ENCODE measurements around the gene GRHL1. TPM values are rescaled to one million over a fixed set of nuclear protein-coding genes. Genes with fewer than 3 reads are reported as not detected.

The GRHL1 gene
- total RNA-seq, 8 experiments from 2014 or later, result 0.36 to 4.8 (median 2.9) TPM

GRCh38 chr2:10033251-10034006, 81.9 kb downstream of the GRHL1 start:
- ATAC-seq (replicated peaks in 6 of 8), result no peak
- 73 to 100% (median 88%) methylated on average over 1 to 6 of the region's 14 CpGs; no CpG with 5 or more reads in 4 of the 10 experiments for WGBS, 10 experiments
- Histone ChIP-seq H3K4me1 (replicated peaks in 1 of 2) (peaks cover 25 to 28% of the 10 kb centered on the region in 2 donors), H3K27ac (no peak overlapping the region), H3K4me3 (no peak overlapping the region)
- in situ Hi-C loops (cut with MboI; ENCODE audit: low pct_unique_long_range_greater_than_20kb in 2 of 9, low sequenced_read_pairs in 9 of 9, unreplicated experiment in 9 of 9), result loop anchor here in 3 of 9 experiments (25.0 kb wide), 1 partner anchor 221 kb away; no protein-coding TSS in a partner anchor

GRCh38 chr2:10034333-10035052, 83.0 kb downstream of the GRHL1 start:
- Histone ChIP-seq H3K4me1 (replicated peaks in 1 of 2) (peaks cover 14 to 17% of the 10 kb centered on the region in 2 donors), H3K4me3 (no peak overlapping the region), H3K27ac (no peak overlapping the region)
- ATAC-seq (replicated peaks in 6 of 8), result no peak
- in situ Hi-C loops (cut with MboI; ENCODE audit: low pct_unique_long_range_greater_than_20kb in 2 of 9, low sequenced_read_pairs in 9 of 9, unreplicated experiment in 9 of 9), result loop anchor here in 3 of 9 experiments (25.0 kb wide), 1 partner anchor 222 kb away; no protein-coding TSS in a partner anchor
- WGBS, 10 experiments, result 28 to 92% (median 74%) methylated on average over 1 to 11 of the region's 12 CpGs

GRCh38 chr2:10035053-10035422, 83.5 kb downstream of the GRHL1 start:
- Histone ChIP-seq H3K4me1 (replicated peaks in 1 of 2) (peaks cover 9 to 12% of the 10 kb centered on the region in 2 donors), H3K4me3 (no peak overlapping the region), H3K27ac (no peak overlapping the region)
- in situ Hi-C loops (cut with MboI; ENCODE audit: low pct_unique_long_range_greater_than_20kb in 2 of 9, low sequenced_read_pairs in 9 of 9, unreplicated experiment in 9 of 9), result loop anchor here in 3 of 9 experiments (25.0 kb wide), 1 partner anchor 223 kb away; no protein-coding TSS in a partner anchor
- 40 to 100% (median 75%) methylated on average over 1 to 3 of the region's 3 CpGs; no CpG with 5 or more reads in 4 of the 10 experiments for WGBS, 10 experiments
- no peak for ATAC-seq (replicated peaks in 6 of 8)

- H3K27ac ChIP-seq, result no peak overlapping the region
- in situ Hi-C loops (cut with MboI; ENCODE audit: low pct_unique_long_range_greater_than_20kb in 2 of 9, low sequenced_read_pairs in 9 of 9, unreplicated experiment in 9 of 9), result loop anchor here in 3 of 9 experiments (25.0 kb wide), 1 partner anchor 223 kb away; no protein-coding TSS in a partner anchor
- peaks cover 4 to 6% of the 10 kb centered on the region in 2 donors for H3K4me1 ChIP-seq (replicated peaks in 1 of 2)
- WGBS, 10 experiments, result 17 to 78% (median 46%) methylated on average over 2 to 5 of the region's 5 CpGs; no CpG with 5 or more reads in 6 of the 10 experiments
- ATAC-seq (replicated peaks in 6 of 8), result no peak
- H3K4me3 ChIP-seq, result no peak overlapping the region
Observed at GRCh38 chr2:10035633-10036032, 84.1 kb downstream of the GRHL1 start.

GRCh38 chr2:10036095-10036884, 84.8 kb downstream of the GRHL1 start:
- Histone ChIP-seq H3K4me1 (replicated peaks in 1 of 2) (no peaks in the 10 kb centered on the region), H3K4me3 (no peak overlapping the region), H3K27ac (no peak overlapping the region)
- 11 to 68% (median 57%) methylated on average over 2 to 8 of the region's 14 CpGs; no CpG with 5 or more reads in 4 of the 10 experiments for WGBS, 10 experiments
- ATAC-seq (replicated peaks in 6 of 8), result peak; percentile 31 to 86 (median 60)
- in situ Hi-C loops (cut with MboI; ENCODE audit: low pct_unique_long_range_greater_than_20kb in 2 of 9, low sequenced_read_pairs in 9 of 9, unreplicated experiment in 9 of 9), result loop anchor here in 3 of 9 experiments (25.0 kb wide), 1 partner anchor 224 kb away; no protein-coding TSS in a partner anchor

- Histone ChIP-seq H3K27ac (no peak overlapping the region), H3K4me3 (no peak overlapping the region), H3K4me1 (replicated peaks in 1 of 2) (peaks cover 6 to 12% of the 10 kb centered on the region in 2 donors)
- 76 to 100% (median 100%) methylated on average over 1 to 9 of the region's 10 CpGs; no CpG with 5 or more reads in 2 of the 10 experiments for WGBS, 10 experiments
- no peak for ATAC-seq (replicated peaks in 6 of 8)
- in situ Hi-C loops (cut with MboI; ENCODE audit: low pct_unique_long_range_greater_than_20kb in 2 of 9, low sequenced_read_pairs in 9 of 9, unreplicated experiment in 9 of 9), result loop anchor here in 3 of 9 experiments (25.0 kb wide), 1 partner anchor 226 kb away; no protein-coding TSS in a partner anchor
Observed at GRCh38 chr2:10038123-10038522, 86.6 kb downstream of the GRHL1 start.

GRCh38 chr2:10038716-10039115, 87.2 kb downstream of the GRHL1 start:
- no peak overlapping the region for H3K4me3 ChIP-seq
- H3K4me1 ChIP-seq (replicated peaks in 1 of 2), result peaks cover 6 to 12% of the 10 kb centered on the region in 2 donors
- ATAC-seq (replicated peaks in 6 of 8), result no peak
- in situ Hi-C loops (cut with MboI; ENCODE audit: low pct_unique_long_range_greater_than_20kb in 2 of 9, low sequenced_read_pairs in 9 of 9, unreplicated experiment in 9 of 9), result loop anchor here in 3 of 9 experiments (25.0 kb wide), 1 partner anchor 226 kb away; no protein-coding TSS in a partner anchor
- no peak overlapping the region for H3K27ac ChIP-seq

GRCh38 chr2:10039658-10040410, 88.3 kb downstream of the GRHL1 start:
- no peak for ATAC-seq (replicated peaks in 6 of 8)
- no peak overlapping the region for H3K4me3 ChIP-seq
- 30 to 95% (median 83%) methylated on average over 2 to 11 of the region's 16 CpGs; no CpG with 5 or more reads in 1 of the 10 experiments for WGBS, 10 experiments
- no peak overlapping the region for H3K27ac ChIP-seq
- in situ Hi-C loops (cut with MboI; ENCODE audit: low pct_unique_long_range_greater_than_20kb in 2 of 9, low sequenced_read_pairs in 9 of 9, unreplicated experiment in 9 of 9), result loop anchor here in 3 of 9 experiments (25.0 kb wide), 1 partner anchor 228 kb away; no protein-coding TSS in a partner anchor
- H3K4me1 ChIP-seq (replicated peaks in 1 of 2), result peaks cover 6 to 16% of the 10 kb centered on the region in 2 donors

GRCh38 chr2:10041711-10042110, 90.2 kb downstream of the GRHL1 start:
- peak overlapping the region in 1 of 5 donors; percentile 88 for H3K4me3 ChIP-seq
- ATAC-seq (replicated peaks in 6 of 8), result no peak
- in situ Hi-C loops (cut with MboI; ENCODE audit: low pct_unique_long_range_greater_than_20kb in 2 of 9, low sequenced_read_pairs in 9 of 9, unreplicated experiment in 9 of 9), result loop anchor here in 3 of 9 experiments (25.0 kb wide), 1 partner anchor 229 kb away; no protein-coding TSS in a partner anchor
- WGBS, 10 experiments, result 40 to 100% (median 84%) methylated on average over 1 to 11 of the region's 14 CpGs; no CpG with 5 or more reads in 4 of the 10 experiments
- peaks cover 13 to 25% of the 10 kb centered on the region in 2 donors for H3K4me1 ChIP-seq (replicated peaks in 1 of 2)
- H3K27ac ChIP-seq, result no peak overlapping the region

- ATAC-seq (replicated peaks in 6 of 8), result peak; percentile 1 to 47 (median 28)
- peak overlapping the region; percentile 22 to 88 for H3K27ac ChIP-seq
- H3K4me3 ChIP-seq, result peak overlapping the region; percentile 35 to 88 (median 48)
- in situ Hi-C loops (cut with MboI; ENCODE audit: low pct_unique_long_range_greater_than_20kb in 2 of 9, low sequenced_read_pairs in 9 of 9, unreplicated experiment in 9 of 9), result loop anchor here in 3 of 9 experiments (25.0 kb wide), 1 partner anchor 230 kb away; no protein-coding TSS in a partner anchor
- H3K4me1 ChIP-seq (replicated peaks in 1 of 2), result peaks cover 13 to 25% of the 10 kb centered on the region in 2 donors
- 0 to 22% (median 13%) methylated on average over 1 to 24 of the region's 54 CpGs; no CpG with 5 or more reads in 3 of the 10 experiments for WGBS, 10 experiments
Observed at GRCh38 chr2:10042301-10043161, 91.0 kb downstream of the GRHL1 start.
